Measurements from ENCODE around the gene NRROS.
"Not testable (repeated sequence)": the region's sequence is repeated elsewhere in the genome, so short reads cannot be mapped to it uniquely, and the experiment has no call there.

The NRROS gene

DNA sequence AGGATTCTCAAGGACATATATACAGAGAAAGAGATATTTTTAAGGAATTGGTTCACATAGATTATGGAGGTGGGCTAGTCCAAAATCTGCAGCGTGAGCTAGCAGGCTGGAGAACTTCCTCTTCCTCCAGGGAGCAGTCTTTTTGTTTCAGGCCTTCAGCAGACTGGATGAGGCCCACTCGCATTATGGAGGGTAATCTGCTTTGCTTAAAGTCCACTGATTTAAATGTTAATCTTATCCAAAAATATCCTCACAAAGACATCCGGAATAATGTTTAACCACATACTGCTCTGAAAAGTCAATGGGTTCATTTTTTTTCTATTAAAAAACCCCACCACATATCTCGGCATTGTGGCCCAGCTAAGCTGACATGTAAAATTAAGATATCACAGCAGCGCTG, 22.2 kb upstream of the NRROS start:
- H3K27ac ChIP-seq: no peak overlapping the region

DNA sequence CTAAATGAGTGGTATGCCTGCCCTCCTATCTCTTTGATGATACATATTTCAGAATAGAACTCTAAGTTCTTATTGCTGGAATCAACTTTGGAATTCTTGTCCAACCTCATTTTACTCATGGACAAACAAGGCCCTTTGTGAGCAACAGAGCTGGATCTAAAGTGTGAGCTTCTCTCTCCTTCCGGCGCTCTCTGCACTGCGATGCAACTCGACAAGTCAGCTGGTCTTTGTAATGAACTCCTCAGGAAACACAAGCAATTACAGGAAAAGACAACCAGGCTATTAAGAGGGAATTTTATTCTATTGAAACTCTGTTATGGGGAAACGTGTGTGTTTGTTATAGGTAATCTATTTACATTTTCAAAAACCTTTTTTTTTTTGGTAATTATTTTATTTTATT, 20.3 kb upstream of the NRROS start:
- H3K27ac ChIP-seq: no peak overlapping the region
- TF ChIP-seq, protein P1, sequence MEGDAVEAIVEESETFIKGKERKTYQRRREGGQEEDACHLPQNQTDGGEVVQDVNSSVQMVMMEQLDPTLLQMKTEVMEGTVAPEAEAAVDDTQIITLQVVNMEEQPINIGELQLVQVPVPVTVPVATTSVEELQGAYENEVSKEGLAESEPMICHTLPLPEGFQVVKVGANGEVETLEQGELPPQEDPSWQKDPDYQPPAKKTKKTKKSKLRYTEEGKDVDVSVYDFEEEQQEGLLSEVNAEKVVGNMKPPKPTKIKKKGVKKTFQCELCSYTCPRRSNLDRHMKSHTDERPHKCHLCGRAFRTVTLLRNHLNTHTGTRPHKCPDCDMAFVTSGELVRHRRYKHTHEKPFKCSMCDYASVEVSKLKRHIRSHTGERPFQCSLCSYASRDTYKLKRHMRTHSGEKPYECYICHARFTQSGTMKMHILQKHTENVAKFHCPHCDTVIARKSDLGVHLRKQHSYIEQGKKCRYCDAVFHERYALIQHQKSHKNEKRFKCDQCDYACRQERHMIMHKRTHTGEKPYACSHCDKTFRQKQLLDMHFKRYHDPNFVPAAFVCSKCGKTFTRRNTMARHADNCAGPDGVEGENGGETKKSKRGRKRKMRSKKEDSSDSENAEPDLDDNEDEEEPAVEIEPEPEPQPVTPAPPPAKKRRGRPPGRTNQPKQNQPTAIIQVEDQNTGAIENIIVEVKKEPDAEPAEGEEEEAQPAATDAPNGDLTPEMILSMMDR (conservative IDR thresholded peaks at IDR 0.05): no peak
- TF ChIP-seq ZFX (IDR thresholded peaks at IDR 0.05): no peak

More for the DNA sequence above, 22.2 kb upstream of the NRROS start:
- TF ChIP-seq, protein P1 (conservative IDR thresholded peaks at IDR 0.05): no peak
- TF ChIP-seq ZFX (IDR thresholded peaks at IDR 0.05): no peak

DNA sequence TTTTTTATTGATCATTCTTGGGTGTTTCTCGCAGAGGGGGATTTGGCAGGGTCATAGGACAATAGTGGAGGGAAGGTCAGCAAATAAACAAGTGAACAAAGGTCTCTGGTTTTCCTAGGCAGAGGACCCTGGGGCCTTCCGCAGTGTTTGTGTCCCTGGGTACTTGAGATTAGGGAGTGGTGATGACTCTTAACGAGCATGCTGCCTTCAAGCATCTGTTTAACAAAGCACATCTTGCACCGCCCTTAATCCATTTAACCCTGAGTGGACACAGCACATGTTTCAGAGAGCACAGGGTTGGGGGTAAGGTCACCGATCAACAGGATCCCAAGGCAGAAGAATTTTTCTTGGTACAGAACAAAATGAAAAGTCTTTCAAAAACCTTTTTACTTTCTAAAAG, 19.9 kb upstream of the NRROS start:
- H3K27ac ChIP-seq: not testable (repeated sequence)

DNA sequence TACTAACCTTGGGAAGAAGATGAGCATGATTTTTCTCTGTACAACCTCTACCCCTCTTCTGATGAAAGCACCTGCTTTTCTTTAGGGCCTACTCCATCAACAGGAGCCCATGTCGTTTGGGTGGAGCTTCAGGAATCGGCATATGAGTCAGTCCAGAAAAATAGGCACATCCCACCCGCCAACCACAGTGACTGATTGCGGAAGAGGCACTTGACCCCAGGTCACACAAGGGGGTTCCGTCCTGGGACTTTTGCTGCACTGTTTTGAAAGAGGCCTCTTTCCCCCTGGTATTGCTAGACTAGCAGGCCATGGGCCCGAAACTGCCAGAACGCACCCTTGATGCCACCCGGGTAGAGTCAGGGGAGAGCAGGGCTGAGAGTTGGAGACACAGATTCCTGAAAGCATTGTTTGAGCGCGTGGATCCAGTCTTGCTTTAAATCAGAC, 19.3 kb upstream of the NRROS start:
- H3K27ac ChIP-seq: no peak overlapping the region
- no peak for TF ChIP-seq ZFX (IDR thresholded peaks at IDR 0.05)
- TF ChIP-seq, protein P1 (conservative IDR thresholded peaks at IDR 0.05): no peak

DNA sequence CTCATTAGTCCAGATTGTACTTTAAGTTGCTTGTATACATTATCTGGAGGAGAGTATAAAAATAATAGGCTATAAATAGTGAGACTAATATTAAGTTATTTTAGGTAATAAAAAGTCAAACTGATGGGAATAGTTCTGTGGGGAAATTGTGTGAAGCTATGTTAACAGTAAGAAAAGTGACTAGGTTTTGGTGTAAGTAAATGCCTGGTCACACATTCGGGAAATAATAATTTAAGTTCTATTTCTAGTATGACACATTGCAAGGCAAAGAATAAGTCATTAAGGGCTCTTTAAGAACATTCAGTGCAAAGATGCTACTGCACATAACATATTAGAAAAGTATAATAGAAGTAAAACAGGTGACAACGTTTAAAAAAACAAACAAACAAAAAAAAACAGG, 18.8 kb upstream of the NRROS start:
- no peak overlapping the region for H3K27ac ChIP-seq
- TF ChIP-seq, protein P1 (conservative IDR thresholded peaks at IDR 0.05): no peak

DNA sequence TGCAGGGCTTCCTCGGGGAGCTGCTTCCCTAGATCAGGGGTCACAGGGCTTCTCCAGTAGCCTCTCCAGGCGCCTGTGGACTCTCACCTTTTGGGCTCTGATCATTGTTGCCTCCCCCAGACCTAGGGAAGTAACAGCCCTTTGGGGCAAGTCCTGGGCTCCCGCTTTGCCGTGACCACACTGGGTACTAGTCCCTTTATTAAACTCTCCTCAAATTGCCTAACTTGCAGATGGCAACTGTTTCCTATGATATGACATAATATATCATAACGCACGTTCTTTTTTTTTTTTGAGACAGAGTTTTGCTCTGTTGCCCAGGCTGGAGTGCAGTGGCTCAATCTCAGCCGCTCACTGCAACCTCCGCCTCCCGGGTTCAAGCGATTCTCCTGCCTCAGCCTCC, 17.9 kb upstream of the NRROS start:
- no peak overlapping the region for H3K27ac ChIP-seq

DNA sequence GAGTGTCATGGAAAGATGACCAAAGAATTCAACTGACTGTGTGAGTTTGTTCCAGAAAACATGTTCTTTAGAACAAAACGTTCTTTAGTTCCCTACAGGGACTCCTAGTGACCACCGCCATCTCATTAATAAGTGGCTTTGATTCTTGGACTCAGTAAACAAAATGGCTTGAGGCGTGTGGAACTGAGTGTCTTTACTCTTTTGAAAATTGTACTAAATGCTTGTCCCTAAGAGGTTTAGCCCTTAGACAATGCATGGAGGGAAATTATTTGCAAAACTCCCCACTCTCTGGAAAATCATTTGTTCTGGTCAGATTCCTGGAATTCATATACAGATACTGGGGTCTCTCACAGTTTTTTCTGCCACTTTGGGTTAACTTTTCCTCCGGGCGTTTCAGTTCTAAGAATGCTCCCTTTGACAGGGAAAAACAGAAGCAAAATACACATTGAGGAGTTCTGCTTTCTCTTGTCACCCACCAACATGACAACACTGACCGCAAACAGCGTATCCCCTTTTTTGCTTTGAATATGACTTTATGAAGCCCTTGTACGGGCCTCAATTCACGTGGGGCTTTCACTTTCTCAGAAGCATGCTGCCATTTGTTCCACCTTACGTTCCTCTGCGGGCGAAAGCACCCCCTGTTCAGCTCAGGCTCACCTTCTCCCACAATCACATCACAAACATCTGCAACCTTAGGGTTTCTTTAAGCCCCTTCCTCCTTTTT, 15.3 kb upstream of the NRROS start:
- H3K27ac ChIP-seq: no peak overlapping the region
- no peak for TF ChIP-seq ZFX (IDR thresholded peaks at IDR 0.05)
- TF ChIP-seq, protein P1 (conservative IDR thresholded peaks at IDR 0.05): no peak

More for the DNA sequence above, 17.9 kb upstream of the NRROS start:
- no peak for TF ChIP-seq ZFX (IDR thresholded peaks at IDR 0.05)
- TF ChIP-seq, protein P1 (conservative IDR thresholded peaks at IDR 0.05): no peak

DNA sequence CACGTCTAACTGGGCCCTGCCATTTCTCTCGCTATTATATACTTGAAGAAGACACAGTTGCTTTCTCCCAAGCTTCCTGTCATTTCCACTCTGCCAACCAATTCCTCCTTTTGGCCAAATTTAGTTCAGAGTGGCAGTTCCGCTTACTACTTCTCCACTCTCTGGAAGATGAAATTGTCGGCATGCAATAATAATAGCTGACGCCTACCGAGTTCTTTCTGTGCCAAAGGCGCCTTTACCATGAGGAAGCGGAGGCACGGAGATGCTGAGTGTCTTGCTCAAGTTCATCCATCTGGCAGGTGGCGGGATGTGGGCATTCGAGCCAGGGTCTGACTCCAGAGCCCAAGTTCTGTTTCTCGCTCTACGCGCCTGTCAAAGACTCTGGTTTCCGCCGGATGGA, 14.6 kb upstream of the NRROS start:
- H3K27ac ChIP-seq: no peak overlapping the region
- TF ChIP-seq, protein P1 (conservative IDR thresholded peaks at IDR 0.05): no peak
- no peak for TF ChIP-seq ZFX (IDR thresholded peaks at IDR 0.05)

All from C4-2B (cell line).